ENCODE results near the gene OGFRL1. TPM values are rescaled to one million over a fixed set of nuclear protein-coding genes. Genes with fewer than 3 reads are reported as not detected.
"Not testable (repeated sequence)": the region's sequence is repeated elsewhere in the genome, so short reads cannot be mapped to it uniquely, and the experiment has no call there.

Gene OGFRL1
- polyA plus RNA-seq: 10 to 100 TPM in 2 of 3 donors, 1 to 10 TPM in 1; 2.8 to 17.1 (median 10.3) TPM

DNA sequence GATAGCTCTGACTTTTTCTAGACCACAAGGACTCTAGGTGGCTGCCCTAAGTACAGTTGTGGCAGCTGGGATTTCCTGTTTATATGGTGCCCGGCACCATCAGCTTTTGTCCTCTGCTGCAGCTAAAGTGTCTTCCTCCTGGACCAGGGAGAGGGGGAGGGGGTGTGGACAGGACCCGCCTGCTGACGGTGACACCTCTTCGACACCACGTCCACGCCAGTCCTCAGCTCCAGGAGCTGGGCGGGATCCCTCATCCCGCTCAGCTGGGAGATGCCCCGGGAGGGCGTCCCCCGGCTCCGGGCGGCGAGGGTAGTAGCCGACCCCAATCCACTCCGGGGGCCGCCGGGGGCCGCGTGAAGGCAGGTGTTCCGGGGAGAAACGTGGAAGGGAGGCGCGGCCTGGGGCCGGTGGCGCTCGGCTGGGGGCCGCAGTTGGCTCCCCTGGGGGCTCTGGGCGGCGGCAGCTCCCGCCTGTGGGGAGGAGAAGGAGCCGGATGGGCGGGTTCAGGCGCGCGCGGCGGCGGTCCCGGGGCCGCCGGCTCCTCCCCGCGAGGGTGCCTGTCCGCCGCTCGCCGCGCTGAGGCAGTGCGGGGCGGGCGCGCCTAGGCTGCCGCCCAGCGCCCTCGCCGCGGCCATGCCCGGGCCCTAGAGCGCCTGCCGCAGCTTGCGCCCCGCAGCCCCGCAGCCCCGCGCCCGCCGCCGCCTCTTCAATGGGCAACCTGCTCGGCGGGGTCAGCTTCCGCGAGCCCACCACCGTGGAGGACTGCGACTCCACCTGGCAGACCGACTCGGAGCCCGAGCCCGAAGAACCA is at the start of gene OGFRL1:
Gene OGFRL1, plus strand, starts transcription at position 584 of the 811 bp plus-strand sequence. Its CDS starts 126 bp downstream, at position 710.
- peak within 1 kb of the TSS; percentile 70 for H3K27ac ChIP-seq (ENCODE audit: low read depth, low read length)
- WGBS, 3 donors: 0% methylated on average over 45 to 78 of the region's 79 CpGs

DNA sequence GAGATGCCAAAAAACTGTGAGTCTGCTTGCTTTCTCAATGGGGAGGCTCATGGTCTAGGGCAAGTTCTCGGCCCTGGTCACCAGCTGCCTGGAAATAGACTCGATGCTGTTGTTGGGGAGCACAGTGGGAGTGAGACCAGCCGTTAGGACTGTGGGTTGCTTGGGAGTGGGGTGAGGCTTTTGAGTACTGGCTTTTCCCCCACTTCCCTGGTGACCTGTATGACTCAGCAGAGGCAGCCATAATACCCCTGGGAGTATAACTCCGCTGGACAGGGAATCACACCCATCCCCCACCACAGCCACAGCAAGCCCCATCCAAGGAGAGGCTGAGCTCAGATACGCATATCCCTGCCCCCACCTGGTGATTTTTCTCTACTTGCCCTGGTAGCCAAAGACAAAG is 48.9 kb upstream of the OGFRL1 start:
- H3K27ac ChIP-seq (ENCODE audit: low read depth, low read length): no peak overlapping the region
- 84 to 88% (median 86%) methylated on average over 5 of the region's 5 CpGs for WGBS, 3 donors

DNA sequence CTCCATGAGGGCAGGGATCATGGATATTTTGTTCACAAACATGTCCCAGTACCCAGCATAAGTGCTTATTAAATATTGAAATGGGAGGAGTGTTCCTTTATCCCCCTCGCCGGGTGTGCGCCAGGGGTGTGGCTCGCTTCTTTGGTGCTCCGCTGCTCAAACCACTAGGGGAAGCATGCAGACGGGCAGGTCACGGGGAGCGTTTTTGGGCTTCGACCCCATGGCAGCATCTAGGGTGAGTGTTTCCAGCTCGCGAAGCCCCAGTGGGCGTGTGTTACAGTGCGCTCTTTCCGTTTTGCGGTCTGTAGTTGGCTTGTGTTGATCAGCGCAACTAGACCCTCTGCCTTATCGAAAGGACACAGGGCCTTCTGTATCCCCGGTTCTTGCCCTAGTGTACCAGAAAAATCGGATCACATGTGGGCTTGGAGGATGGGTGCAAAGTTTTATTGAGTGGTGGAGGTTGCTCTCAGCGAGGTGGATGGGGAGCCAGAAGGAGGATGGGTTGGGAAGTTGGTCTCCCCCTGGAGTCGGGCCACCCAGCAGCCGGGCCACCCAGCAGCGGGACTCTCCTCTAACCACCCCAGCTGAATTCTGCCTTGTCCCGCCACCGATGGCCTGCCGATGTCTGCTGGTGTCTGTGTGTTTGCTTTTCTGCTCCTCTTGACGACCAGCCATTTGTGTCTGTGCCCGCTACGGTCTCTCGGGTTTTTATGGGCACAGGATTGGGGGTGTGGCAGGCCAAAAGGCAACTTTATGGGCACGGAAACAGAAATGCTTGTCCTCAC is 43.2 kb upstream of the OGFRL1 start:
- WGBS, 3 donors: 92 to 97% (median 96%) methylated on average over 29 to 31 of the region's 31 CpGs
- H3K27ac ChIP-seq (ENCODE audit: low read depth, low read length): no peak overlapping the region

DNA sequence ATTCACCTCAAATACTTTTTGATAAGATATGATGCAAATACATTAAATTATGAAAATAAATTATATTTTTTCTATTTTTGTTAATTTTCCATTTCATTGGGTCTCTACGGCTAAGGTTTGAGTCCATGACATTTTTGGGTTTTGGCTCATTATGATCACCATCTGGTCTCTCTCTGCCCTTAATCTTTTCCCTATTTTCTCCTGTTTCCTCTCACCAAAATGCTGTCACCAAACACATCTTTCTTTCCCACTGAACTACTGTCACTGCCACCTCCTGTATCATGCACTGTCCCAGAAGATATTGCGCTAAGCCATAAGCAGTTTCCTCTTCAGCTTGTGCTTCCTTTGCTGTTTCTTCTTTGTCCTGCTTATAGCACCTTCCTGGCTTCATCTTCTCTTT is 42.0 kb upstream of the OGFRL1 start:
- 87 to 93% (median 88%) methylated on average over 2 of the region's 2 CpGs for WGBS, 3 donors
- no peak overlapping the region for H3K27ac ChIP-seq (ENCODE audit: low read depth, low read length)

DNA sequence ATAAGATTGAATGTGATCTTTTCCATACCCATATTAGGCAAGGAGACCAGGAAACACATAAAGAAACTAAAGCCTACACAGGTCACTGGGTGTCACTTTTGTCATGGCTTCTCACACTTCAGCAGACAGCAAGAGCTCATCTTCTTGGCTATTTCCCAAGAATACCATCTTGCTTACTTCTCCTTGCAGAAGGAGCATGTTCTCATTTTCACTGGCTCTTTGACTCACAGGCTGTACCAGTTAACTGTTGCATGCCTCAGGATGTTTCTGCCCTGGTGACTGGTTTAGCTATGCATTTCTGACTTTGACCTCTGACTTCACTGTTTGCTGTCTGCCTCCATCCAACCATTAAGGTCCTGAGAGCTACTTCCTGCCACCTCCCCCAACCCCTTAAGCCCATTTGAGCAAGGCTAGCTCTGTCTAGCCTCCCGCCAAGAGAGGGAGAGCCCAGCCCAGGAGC is 40.3 kb upstream of the OGFRL1 start:
- no peak overlapping the region for H3K27ac ChIP-seq (ENCODE audit: low read depth, low read length)
- 79 to 86% (median 81%) methylated on average over 1 of the region's 1 CpG for WGBS, 3 donors

DNA sequence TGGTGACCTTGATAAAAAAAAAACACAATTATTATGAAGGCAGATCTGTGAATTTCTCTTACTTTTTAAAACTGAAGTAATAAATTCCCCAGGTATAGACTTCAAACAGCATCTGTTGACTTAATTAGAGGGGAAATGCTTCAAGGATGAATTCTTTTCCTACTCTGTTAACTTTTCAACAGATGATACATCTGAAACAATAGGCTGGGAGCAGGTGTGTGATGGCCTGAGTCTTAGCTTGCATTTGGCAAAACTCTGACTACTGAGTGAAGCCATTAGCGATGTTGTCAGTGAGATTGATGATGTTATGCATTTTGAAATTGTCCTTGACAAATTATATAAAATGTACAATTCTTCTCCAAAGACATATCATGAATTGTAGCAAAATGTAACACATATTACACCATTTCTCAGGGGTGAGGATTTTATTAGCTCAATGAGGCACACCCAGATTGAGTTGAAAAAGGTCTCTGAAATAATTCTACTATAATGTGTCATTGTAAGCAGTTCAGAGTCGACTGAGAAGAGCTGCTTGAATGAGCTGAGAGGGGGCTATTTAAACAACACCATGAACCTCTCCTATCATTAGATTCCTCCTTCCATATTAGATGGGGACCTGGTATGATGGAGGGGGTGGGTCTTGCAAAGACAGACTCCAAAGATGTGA is 39.6 kb upstream of the OGFRL1 start:
- 53 to 61% (median 59%) methylated on average over 2 of the region's 2 CpGs for WGBS, 3 donors
- H3K27ac ChIP-seq (ENCODE audit: low read depth, low read length): no peak overlapping the region

DNA sequence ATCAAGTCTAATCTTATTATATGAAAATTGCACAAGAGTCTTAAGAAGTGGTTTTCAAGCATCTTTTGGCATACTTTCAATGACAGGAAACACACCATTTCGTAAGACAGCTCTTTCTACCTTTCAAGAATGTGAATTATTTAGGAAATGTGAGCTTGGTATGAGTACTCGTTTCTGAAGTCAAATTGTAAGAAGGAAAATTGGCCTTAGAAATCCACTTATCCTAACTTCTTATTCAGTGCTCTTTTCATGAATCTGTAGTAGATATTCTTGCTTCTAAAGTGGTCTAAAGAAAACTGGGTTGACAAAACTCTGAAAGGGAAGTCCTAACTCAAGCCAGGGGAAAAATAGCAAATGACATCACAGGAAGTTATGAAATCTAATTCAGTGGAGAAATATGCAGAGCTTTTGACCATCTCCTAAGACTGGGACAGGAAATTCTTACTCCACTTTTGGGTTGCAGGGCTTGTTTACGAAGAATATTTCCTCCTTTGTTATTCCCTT is 38.5 kb upstream of the OGFRL1 start:
- 8 to 40% (median 8%) methylated on average over 3 of the region's 3 CpGs for WGBS, 3 donors
- H3K27ac ChIP-seq (ENCODE audit: low read depth, low read length): no peak overlapping the region

DNA sequence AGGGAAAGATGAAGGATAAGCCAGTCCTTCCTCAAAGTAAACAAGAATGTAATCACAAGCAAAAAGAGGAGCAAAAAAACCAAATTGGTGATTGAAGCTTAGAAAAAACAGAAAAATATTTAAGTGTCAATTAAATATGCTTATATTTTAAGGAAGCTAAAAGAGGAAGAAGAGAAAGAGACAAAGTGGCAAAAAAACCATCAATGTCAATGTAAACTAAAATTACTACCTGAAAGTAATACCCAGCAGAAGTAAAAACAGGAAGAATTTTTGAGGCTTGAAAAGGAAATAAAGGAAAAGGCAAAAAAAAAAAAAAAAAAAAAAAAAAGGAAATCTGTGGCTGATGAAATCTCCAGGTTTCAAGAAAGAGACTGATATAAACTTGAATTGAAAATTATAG is 36.2 kb upstream of the OGFRL1 start:
- H3K27ac ChIP-seq (ENCODE audit: low read depth, low read length): no peak overlapping the region

DNA sequence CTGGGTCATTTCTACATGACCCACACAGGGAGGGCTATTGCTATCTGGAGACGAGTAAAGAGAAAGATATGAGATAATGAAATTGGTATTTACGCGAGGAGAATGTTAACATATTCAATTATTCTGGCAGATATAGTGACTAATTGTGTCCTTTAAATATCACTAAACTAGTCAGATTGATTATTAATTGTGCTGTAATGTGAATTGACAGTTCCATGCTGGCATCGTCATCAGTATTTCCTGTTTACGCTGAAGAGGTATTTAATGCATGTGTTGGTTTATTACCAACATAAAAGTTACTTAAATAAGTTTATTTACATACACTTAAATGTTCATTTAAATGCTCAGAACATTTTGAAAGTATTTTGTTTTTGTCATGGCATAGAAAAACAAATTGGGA is 35.7 kb upstream of the OGFRL1 start:
- no peak overlapping the region for H3K27ac ChIP-seq (ENCODE audit: low read depth, low read length)
- WGBS, 3 donors: 39 to 51% (median 50%) methylated on average over 5 of the region's 5 CpGs

DNA sequence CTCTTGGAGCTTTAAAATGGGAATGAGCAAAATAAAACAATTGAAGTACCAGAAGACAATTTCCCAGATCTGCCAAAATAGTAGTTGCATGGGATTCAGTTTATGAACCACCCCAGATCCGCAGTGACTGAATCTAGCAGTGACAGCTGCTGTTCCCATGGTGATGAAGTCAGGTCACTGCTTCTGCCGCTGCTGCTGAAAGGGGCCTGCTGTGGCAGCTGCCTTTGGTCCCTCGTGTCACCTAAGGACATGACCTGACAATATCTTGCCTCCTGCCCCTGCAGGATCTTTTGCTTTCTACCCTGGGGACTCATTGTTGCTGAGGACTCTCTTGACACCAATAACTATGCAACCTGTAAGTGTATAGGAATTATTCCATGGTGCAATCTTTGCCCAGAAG is 34.3 kb upstream of the OGFRL1 start:
- 20 to 54% (median 54%) methylated on average over 3 of the region's 3 CpGs for WGBS, 3 donors

DNA sequence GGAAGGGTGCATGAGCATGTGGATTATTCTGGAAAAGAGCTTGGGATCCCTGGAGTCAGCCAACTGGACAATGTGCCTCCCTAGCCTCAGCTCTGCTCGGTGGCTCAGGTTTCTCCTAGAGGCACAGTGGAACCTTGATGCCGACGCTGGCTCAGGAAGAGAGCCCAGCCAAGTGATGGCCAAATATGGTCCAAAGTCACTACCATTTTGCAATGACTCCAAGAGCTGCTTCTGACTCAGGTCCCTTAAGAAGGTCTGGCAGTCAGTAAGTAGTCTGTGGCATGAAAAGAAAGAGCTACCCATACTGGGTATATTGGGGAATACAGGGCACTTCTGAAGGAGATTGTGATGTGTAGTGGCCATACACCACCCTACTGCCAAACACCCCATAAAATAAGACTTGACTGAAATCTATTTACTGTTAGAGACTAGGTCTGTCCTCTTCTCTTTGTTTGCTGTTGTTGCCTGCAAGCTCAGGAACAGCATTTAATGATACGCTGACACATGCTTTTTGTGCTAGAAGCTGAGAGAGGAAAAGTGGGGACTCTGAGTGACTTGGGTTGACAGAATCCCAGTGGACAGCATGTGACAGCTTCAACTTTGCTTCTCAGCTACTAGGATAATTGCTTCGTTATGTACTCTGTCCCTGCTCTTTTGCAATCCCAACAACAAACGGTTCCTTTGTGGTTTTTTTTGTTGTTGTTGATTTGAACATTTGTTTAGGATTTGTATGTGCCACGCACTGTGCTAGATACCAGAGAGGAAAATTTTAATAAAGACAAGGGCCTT is 30.3 kb upstream of the OGFRL1 start:
- no peak overlapping the region for H3K27ac ChIP-seq (ENCODE audit: low read depth, low read length)
- 62 to 73% (median 68%) methylated on average over 7 of the region's 7 CpGs for WGBS, 3 donors

More for the DNA sequence above, 34.3 kb upstream of the OGFRL1 start:
- no peak overlapping the region for H3K27ac ChIP-seq (ENCODE audit: low read depth, low read length)

DNA sequence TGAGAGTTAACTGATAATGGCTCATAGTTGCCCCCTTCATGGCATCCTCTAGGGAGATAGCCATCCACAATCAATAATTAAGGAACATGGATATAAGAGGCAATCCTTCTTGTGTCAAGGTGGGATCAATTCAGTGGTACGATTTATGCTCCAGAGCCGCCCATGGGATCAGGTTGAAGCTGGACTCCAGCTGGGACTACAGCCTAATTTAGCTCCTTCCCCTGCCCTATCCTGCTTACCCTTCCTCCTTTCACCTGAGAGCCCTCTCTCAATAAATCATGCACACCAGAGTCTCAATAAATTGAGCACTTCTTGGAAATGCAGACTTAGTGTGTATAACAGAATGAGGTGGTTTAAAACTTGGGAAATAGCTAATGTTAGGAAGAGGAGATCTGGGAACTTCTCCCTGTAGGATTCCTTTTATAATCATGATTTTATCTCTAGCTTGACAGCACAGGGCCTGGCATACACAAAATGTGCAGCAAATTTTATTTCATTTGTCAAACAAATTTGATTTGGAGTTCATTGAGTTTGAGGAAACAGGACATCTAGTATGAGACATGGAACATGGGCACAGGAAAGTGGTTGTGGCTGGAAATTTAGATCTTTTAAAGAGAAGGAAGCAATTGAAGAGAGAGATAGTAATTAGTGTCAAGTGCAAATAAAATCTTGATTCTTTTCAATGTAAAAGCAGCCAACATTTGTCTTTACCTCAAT is 28.6 kb upstream of the OGFRL1 start:
- WGBS, 3 donors: 79 to 94% (median 91%) methylated on average over 2 of the region's 2 CpGs
- H3K27ac ChIP-seq (ENCODE audit: low read depth, low read length): no peak overlapping the region

DNA sequence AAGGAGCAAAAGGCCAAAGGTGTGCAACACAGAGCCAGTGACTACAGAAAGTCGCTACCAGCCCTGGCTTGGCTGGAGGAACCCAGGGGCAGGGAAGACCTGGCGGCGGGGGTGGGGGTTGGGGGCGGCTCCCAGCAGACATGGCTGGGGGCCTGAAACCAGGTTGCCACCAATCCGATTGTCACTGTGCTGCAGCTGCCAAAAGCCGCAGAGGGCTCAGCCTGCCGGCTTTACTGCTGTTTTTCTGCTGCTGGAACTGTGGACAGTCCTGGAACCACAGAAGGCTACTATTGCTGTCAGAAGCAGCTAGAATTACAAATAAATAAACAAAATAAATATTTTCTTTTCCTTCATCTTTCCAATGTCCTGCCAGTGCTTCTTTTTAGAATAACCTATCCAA is 25.7 kb upstream of the OGFRL1 start:
- no peak overlapping the region for H3K27ac ChIP-seq (ENCODE audit: low read depth, low read length)
- 70 to 79% (median 75%) methylated on average over 7 of the region's 7 CpGs for WGBS, 3 donors

DNA sequence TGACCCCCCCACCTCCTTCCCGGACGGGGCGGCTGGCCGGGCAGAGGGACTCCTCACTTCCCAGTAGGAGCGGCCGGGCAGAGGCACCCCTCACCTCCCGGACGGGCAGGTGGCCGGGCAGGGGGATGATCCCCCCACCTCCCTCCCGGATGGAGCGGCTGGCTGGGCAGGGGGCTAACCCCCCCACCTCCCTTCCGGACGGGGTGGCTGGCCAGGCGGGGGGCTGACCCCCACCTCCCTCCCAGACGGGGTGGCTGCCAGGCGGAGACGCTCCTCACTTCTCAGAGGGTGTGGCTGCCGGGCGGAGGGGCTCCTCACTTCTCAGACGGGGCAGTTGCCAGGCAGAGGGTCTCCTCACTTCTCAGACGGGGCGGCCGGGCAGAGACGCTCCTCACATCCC is 22.2 kb upstream of the OGFRL1 start:
- H3K27ac ChIP-seq (ENCODE audit: low read depth, low read length): not testable (repeated sequence)
- WGBS, 3 donors: 91 to 95% (median 94%) methylated on average over 9 to 24 of the region's 24 CpGs

DNA sequence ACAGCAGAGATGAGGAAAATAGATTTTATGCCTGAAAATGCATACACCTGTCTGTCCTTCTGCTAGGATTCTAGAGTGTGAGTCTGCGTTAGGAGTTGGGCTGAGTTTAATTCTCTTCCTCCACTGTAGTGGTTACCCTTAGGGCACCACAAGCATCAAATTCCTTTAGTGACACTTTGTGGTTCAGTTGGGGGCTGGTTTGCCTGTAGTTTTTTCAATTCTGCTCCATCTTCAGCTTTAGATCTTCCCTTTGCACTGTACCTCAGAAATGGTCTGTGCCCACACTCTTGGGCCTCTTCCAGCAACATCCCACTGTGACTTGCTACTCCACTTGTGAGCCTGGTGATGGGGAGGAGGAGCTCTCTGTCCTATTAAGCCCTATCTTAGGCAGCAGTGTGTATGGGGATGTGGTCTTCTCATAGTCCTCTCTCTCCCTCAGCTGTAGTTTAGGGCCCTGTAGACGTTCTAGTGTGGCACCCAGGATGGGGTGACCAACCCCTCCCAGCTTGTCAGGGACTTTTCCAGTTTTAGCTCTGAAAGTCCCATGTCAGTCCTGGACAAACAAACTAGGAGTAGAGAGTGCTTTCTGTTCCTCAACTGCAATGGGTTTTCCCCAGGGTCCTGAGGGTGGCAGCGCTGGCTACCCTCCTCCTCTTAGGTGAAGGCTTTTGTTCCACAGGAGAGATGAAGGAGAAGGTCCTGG is 19.7 kb upstream of the OGFRL1 start:
- WGBS, 3 donors: 56 to 67% (median 62%) methylated on average over 3 of the region's 3 CpGs
- no peak overlapping the region for H3K27ac ChIP-seq (ENCODE audit: low read depth, low read length)

DNA sequence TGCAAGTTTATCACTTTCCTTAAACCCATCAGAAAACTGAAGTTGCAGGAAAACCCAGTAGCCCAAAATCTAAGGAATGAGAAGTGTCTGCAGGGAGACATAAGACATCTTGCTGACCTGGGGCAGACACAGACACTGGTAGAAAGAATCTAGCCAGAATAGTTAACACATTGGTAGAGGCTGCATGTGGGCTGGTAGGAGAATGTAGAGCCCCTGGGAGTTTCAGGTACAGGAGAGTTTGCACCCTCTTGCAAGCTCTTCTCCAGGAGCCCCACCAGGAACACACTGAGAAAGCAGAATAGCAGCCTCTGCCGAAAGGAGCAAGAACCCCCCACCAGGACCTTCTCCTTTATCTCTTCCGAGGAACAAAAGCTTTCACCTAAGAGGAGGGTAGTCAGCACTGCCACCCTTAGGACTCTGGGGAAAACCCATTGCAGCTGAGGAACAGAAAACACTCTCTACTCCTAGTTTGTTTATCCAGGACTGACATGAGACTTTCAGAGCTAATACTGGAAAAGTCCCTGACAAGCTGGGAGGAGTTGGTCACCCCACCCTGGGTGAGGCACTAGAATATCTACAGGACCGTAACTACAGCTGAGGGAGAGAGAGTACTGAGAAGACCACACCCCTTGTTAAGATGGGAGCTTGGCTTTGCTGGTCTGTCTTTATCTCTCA is 10.5 kb upstream of the OGFRL1 start:
- H3K27ac ChIP-seq (ENCODE audit: low read depth, low read length): no peak overlapping the region
- WGBS, 3 donors: 41 to 89% (median 79%) methylated on average over 3 of the region's 3 CpGs
